Omental fat pad (tissue), 4 donors: ENCODE measurements around the gene MX2. TPM values are rescaled to one million over a fixed set of nuclear protein-coding genes. Genes with fewer than 3 reads are reported as not detected.

Experiments used
- ATAC-seq: fragments of 150-250 bp; one replicate; pipeline ENCODE4 v1.9.1; 2016; ENCODE audit warnings: mild to moderate bottlenecking, moderate library complexity; ENCODE audit not compliant: low FRiP score
- DNase-seq: peaks from one replicate; pipeline ENCODE4 v3.0.0-alpha.2; 2019; ENCODE audit warnings: low spot score
- total RNA-seq, 4 donors: library from RNA; depleted of rRNA; stranded (reverse); fragments of >200 nt; gene quantifications; one replicate each; pipeline ENCODE4 v1.1.0, GENCODE V29; 2016
- TF ChIP-seq, protein P1 (sequence below), 3 donors: fragments of 450-650 bp; IDR thresholded peaks; one replicate each; pipeline ENCODE4 v1.5.1; 2016 to 2017; ENCODE audit warnings: antibody characterized with exemption in 3 of 3, mild to moderate bottlenecking in 3 of 3, moderate library complexity in 2 of 3

The MX2 gene
- total RNA-seq, 4 donors from 2014 or later: 11.9 to 39.6 (median 28.7) TPM

DNA sequence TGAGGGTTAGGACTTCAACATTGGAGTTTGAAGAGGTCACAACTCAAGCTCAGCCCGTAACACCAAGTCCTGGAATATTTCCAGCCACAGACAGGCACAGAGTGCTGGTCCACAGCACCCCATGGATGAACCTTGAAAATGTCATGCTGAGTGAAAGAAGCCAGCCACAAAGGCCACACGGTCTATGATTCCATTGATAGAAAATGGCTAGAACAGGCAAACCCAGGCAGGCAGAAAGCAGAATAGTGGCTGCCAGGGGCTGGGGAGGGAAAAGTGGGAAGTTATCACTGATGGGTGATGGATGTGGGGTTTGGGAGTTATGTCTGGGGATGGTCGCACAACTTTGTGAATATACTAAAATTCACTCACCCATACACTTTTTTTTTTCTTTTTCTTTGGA, 85.5 kb downstream of the MX2 start:
- ATAC-seq: no peak
- DNase-seq: no peak
- TF ChIP-seq, protein P1, sequence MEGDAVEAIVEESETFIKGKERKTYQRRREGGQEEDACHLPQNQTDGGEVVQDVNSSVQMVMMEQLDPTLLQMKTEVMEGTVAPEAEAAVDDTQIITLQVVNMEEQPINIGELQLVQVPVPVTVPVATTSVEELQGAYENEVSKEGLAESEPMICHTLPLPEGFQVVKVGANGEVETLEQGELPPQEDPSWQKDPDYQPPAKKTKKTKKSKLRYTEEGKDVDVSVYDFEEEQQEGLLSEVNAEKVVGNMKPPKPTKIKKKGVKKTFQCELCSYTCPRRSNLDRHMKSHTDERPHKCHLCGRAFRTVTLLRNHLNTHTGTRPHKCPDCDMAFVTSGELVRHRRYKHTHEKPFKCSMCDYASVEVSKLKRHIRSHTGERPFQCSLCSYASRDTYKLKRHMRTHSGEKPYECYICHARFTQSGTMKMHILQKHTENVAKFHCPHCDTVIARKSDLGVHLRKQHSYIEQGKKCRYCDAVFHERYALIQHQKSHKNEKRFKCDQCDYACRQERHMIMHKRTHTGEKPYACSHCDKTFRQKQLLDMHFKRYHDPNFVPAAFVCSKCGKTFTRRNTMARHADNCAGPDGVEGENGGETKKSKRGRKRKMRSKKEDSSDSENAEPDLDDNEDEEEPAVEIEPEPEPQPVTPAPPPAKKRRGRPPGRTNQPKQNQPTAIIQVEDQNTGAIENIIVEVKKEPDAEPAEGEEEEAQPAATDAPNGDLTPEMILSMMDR (IDR thresholded peaks at IDR 0.05): no peak

DNA sequence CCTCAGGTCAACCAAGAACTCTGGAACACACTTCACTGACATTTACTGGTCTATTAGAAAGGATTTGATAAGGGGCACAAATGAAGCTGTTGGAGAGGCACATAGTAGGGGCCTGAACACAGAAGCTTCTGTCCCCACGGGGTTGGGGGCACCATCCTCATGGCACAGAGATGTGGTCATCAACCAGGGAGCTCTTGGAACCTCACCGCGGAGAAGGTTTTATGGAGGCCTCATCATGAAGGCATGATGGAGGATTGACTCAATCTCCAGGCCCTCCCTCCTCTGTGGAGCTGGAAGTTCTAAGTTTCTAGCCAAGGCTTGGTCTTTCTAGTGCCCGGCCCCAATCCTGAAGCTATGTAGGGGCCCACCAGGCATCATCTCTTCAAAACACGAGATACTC, 87.8 kb downstream of the MX2 start:
- no peak for ATAC-seq
- TF ChIP-seq, protein P1 (IDR thresholded peaks at IDR 0.05): no peak
- DNase-seq: no peak

DNA sequence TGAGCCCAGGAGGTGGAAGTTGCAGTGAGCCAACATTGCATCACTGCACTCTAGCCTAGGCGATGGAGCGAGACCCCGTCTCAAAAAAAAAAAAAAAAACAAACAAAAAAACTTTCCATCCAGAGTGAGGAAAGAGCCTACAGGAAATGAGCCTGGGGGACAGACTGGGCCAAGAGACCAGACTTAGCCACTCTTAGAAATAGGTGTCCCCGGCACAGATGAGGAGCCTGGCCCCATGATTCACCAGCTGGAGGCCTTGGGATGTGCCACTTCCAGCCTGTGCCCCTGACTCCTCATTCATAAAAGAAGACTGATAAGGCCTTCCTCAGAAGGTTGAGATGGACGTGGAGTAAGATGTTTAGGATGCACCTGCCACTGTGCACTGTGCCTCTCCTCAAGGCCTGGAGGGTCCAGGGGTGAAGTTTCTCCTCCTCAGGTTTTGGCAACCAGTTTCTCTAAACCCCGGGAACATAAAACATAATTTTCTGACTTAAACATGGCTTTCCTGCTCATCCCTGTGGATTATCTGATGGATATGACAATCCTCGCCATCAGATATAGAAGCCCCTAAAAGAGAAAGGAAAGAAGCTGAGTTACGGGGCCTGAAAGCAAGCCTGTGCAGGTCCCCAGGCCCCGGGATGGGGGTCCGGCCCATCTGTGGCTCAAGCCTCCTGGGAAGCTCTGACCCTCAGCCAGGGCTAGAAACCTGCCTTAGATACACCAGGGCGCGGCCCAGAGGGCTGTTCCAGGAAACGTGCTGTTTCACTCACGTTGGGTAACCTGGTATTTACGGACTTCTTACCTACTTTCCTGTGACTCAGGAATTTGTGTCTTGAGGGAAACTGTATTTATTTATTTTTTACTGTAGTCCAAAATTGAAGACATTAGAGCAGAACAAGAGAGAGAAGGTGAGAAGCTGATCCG, 90.2 kb downstream of the MX2 start:
- DNase-seq (no peak), ATAC-seq (no peak)
- TF ChIP-seq, protein P1 (IDR thresholded peaks at IDR 0.05): no peak

DNA sequence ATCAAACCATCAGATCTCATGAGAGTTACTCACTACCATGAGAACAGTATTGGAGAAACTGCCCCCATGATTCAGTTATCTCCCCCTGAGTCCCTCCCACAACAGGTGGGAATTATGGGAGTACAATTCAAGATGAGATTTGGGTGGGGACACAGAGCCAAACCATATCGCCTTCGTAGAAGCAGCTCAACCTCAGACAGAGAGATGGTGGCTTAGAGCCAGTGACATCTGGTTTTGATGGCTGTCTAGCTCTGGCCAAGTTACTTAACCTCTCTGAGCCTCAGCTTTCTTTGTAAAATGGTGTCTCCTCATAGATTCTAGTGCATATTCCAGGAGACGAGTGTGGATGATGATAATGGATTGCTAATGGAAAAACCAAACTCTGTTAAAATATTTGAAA, 91.4 kb downstream of the MX2 start:
- ATAC-seq: no peak
- DNase-seq: no peak
- TF ChIP-seq, protein P1 (IDR thresholded peaks at IDR 0.05): no peak

DNA sequence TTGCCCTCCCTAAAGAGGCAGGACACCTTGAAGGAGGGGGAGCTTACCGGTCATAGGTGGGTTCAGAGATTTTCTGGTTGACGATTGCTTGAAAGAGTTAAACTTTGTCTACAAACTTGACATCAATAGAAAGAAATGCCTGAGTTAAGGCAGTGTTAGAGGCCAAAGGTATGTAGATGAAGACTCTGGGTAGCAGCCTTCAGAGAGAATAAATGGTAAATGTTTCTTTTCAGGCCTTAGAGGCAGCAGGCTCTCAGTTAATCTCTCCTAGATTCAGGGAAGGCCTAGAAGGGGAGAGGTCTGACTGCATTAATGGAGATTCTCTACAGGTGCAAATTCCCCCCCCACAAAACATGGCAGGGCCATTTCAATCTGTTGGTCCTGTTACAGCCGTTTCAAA, 91.9 kb downstream of the MX2 start:
- no peak for DNase-seq
- TF ChIP-seq, protein P1 (IDR thresholded peaks at IDR 0.05): no peak
- ATAC-seq: no peak

DNA sequence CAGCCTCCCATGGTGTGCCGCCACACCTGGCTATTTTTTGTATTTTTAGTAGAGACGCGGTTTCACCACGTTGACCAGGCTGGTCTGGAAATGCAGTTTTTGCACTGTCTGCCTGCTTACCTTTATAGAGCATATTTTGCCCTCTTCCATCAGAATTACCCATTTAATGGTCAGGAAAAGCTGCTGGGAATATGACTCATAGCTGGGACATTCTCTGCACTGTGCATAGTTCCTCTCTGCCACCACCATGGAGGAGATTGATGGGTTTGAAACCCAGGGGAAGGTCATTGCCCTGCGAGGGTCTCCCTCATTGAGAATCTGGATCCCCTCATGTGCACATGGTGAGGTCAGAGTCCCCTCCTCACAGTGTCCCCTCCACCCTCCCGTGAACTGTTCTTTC, 96.3 kb downstream of the MX2 start:
- ATAC-seq (no peak), DNase-seq (no peak)
- TF ChIP-seq, protein P1 (IDR thresholded peaks at IDR 0.05): no peak

DNA sequence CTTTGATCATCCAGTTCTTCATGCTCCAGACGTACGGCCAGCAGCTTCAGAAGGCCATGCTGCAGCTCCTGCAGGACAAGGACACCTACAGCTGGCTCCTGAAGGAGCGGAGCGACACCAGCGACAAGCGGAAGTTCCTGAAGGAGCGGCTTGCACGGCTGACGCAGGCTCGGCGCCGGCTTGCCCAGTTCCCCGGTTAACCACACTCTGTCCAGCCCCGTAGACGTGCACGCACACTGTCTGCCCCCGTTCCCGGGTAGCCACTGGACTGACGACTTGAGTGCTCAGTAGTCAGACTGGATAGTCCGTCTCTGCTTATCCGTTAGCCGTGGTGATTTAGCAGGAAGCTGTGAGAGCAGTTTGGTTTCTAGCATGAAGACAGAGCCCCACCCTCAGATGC, 96.7 kb downstream of the MX2 start:
- no peak for ATAC-seq
- TF ChIP-seq, protein P1 (IDR thresholded peaks at IDR 0.05): no peak
- no peak for DNase-seq
